Loucy (cell line): ENCODE measurements around the gene HDX.
"Not testable (repeated sequence)": the region's sequence is repeated elsewhere in the genome, so short reads cannot be mapped to it uniquely, and the experiment has no call there.

ENCODE experiments used
- H2AFZ ChIP-seq: fragments of 200-600 bp; sonication (generic); 2 replicates; pipeline ENCODE4 v1.6.0; 2016; ENCODE audit warnings: antibody characterized with exemption, mild to moderate bottlenecking, low read length, moderate library complexity
- H3F3A ChIP-seq: fragments of 200-600 bp; 2 replicates; pipeline ENCODE4 v1.6.0; 2016; ENCODE audit warnings: antibody characterized with exemption, low read depth, mild to moderate bottlenecking
- H3K27me3 ChIP-seq: fragments of 200-600 bp; sonication (generic); 2 replicates; pipeline ENCODE4 v1.6.1; 2014; ENCODE audit warnings: low read length, mild to moderate bottlenecking; ENCODE audit not compliant: insufficient read depth, poor library complexity, severe bottlenecking
- H3K36me3 ChIP-seq: fragments of 200-600 bp; sonication (generic); 2 replicates; pipeline ENCODE4 v1.6.1; 2016; ENCODE audit warnings: low read length; ENCODE audit not compliant: insufficient read depth
- H3K4me1 ChIP-seq: fragments of 200-600 bp; sonication (generic); 2 replicates; pipeline ENCODE4 v1.5.1; 2014; ENCODE audit warnings: low read length, mild to moderate bottlenecking; ENCODE audit not compliant: insufficient read depth, poor library complexity, severe bottlenecking
- H3K4me2 ChIP-seq: fragments of 200-600 bp; sonication (generic); 2 replicates; pipeline ENCODE4 v1.6.0; 2014; ENCODE audit warnings: antibody characterized with exemption, low read length, low read depth, mild to moderate bottlenecking; ENCODE audit not compliant: poor library complexity, severe bottlenecking
- H3K4me3 ChIP-seq: fragments of 200-600 bp; sonication (generic); 2 replicates; pipeline ENCODE4 v1.5.1; 2014; ENCODE audit warnings: low read length, mild to moderate bottlenecking, mixed read lengths; ENCODE audit not compliant: poor library complexity, severe bottlenecking
- H3K79me2 ChIP-seq: fragments of 200-600 bp; sonication (generic); 2 replicates; pipeline ENCODE4 v1.6.1; 2014; ENCODE audit warnings: low read length; ENCODE audit not compliant: insufficient read depth
- H3K9ac ChIP-seq: fragments of 200-600 bp; sonication (generic); 2 replicates; pipeline ENCODE4 v1.6.0; 2014; ENCODE audit warnings: mild to moderate bottlenecking, low read depth, low read length, moderate library complexity; ENCODE audit not compliant: poor library complexity, severe bottlenecking
- H3K9me2 ChIP-seq: fragments of 200-600 bp; sonication (generic); replicated peaks from 2 replicates; pipeline ENCODE4 v1.6.1; 2016; ENCODE audit warnings: low read depth, low read length, mixed read lengths
- H3K9me3 ChIP-seq: fragments of 200-600 bp; sonication (generic); 2 replicates; pipeline ENCODE4 v1.6.1; 2014; ENCODE audit warnings: mild to moderate bottlenecking, antibody characterized with exemption, low read length, low read depth; ENCODE audit not compliant: insufficient read depth
- H4K20me1 ChIP-seq: fragments of 200-600 bp; sonication (generic); 2 replicates; pipeline ENCODE4 v1.6.0; 2014; ENCODE audit warnings: antibody characterized with exemption, low read length, mild to moderate bottlenecking; ENCODE audit not compliant: insufficient read depth, poor library complexity, severe bottlenecking
- EZH2phosphoT487 ChIP-seq: fragments of 200-600 bp; IDR thresholded peaks from 2 replicates; pipeline ENCODE4 v1.6.1; 2018; ENCODE audit warnings: antibody characterized with exemption, mild to moderate bottlenecking, moderate library complexity, borderline replicate concordance
- TF ChIP-seq, protein P1 (sequence below): fragments of 200-600 bp; sonication (generic); conservative IDR thresholded peaks from 2 replicates; pipeline ENCODE4 v1.5.1; 2014; ENCODE audit warnings: mild to moderate bottlenecking, antibody characterized with exemption, low read length

Gene HDX

DNA sequence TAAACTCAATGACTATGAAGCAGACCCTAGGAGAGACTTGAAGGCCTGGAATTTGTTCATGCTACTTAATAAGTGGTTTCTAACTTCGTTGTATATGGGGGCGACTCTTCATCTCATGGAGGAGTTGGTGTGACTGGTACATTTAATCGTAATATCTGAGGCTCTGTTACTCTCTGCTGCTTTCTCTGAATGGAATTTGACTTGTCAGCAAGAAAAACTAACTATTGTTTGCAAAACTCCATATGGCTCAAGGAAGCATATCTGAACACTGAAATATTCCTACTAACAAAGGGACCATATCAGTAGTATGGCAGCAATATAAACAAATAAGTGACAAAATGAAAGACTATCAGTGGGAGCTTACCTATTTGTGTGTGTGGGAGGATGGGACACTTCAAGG, 182.2 kb downstream of the HDX start:
- Histone ChIP-seq H3F3A (no peaks in the 10 kb centered on the region), H3K4me1 (no peaks in the 10 kb centered on the region), H2AFZ (no peak overlapping the region), H3K9ac (no peak overlapping the region), H3K79me2 (no peaks in the 10 kb centered on the region), H4K20me1 (no peaks in the 10 kb centered on the region), H3K9me3 (no peaks in the 10 kb centered on the region), H3K4me2 (no peak overlapping the region), H3K4me3 (no peak overlapping the region), H3K36me3 (no peaks in the 10 kb centered on the region), H3K9me2 (no peaks in the 10 kb centered on the region), H3K27me3 (no peaks in the 10 kb centered on the region)
- TF ChIP-seq, protein P1, sequence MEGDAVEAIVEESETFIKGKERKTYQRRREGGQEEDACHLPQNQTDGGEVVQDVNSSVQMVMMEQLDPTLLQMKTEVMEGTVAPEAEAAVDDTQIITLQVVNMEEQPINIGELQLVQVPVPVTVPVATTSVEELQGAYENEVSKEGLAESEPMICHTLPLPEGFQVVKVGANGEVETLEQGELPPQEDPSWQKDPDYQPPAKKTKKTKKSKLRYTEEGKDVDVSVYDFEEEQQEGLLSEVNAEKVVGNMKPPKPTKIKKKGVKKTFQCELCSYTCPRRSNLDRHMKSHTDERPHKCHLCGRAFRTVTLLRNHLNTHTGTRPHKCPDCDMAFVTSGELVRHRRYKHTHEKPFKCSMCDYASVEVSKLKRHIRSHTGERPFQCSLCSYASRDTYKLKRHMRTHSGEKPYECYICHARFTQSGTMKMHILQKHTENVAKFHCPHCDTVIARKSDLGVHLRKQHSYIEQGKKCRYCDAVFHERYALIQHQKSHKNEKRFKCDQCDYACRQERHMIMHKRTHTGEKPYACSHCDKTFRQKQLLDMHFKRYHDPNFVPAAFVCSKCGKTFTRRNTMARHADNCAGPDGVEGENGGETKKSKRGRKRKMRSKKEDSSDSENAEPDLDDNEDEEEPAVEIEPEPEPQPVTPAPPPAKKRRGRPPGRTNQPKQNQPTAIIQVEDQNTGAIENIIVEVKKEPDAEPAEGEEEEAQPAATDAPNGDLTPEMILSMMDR: no peak
- TF ChIP-seq EZH2phosphoT487: no peak

DNA sequence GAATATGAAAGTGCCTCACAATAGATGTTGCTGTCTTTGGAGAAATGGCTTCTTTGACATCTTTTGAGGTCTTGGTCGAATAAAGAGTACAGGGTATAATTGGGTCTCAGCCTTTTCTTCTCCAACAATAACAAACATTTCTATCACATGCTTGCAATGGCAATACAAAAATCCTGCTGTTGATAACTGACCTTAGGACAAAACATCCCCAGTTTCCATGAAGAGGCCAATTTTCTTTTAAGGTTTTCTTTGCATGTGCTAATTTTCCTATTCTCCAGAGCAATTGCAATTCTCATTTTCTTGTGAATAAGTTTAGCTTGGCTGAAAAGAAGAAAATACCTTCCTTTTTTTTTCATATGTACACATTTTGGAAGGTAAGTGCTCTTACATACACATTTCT, 183.6 kb downstream of the HDX start:
- Histone ChIP-seq H3K9me2 (no peaks in the 10 kb centered on the region), H3K4me1 (no peaks in the 10 kb centered on the region), H4K20me1 (no peaks in the 10 kb centered on the region), H3K79me2 (no peaks in the 10 kb centered on the region), H3K4me2 (no peak overlapping the region), H2AFZ (no peak overlapping the region), H3K27me3 (no peaks in the 10 kb centered on the region), H3K9ac (no peak overlapping the region), H3F3A (no peaks in the 10 kb centered on the region), H3K9me3 (no peaks in the 10 kb centered on the region), H3K4me3 (no peak overlapping the region), H3K36me3 (no peaks in the 10 kb centered on the region)
- TF ChIP-seq EZH2phosphoT487: no peak
- TF ChIP-seq, protein P1: no peak

DNA sequence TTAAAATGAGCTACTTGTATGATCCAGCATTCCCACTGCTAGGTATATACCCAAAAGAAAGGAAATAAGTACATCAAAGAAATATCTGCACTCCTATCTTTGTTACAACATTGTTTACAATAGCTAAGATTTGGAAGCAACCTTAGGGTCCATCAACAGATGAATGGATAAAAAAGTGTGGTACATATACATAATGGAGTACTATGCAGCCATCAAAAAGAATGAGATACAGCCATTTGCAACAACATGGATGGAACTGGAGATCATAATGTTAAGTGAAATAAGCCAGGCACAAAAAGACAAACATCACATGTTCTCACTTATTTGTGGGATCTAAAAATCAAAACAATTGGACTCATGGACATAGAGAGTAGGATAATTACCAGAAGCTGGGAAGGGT, 186.3 kb downstream of the HDX start:
- H3K9me2 ChIP-seq, H3K36me3 ChIP-seq, H3F3A ChIP-seq, H3K4me2 ChIP-seq, H2AFZ ChIP-seq, H3K27me3 ChIP-seq, H3K4me3 ChIP-seq, H3K79me2 ChIP-seq, H4K20me1 ChIP-seq, H3K9ac ChIP-seq, H3K9me3 ChIP-seq, H3K4me1 ChIP-seq: not testable (repeated sequence)
